GM12873 (cell line): ENCODE results near the gene MOCS1.

Experiments used
- CTCF ChIP-seq: IDR thresholded peaks from 2 replicates; pipeline ENCODE4 v1.5.1; 2012; ENCODE audit warnings: low read depth, mild to moderate bottlenecking, moderate library complexity, low read length, control low read depth; ENCODE audit not compliant: insufficient read depth; ENCODE audit errors: missing control alignments

Gene MOCS1

GRCh38 chr6:39884696-39885095, 49.6 kb downstream of the MOCS1 start:
- no peak for TF ChIP-seq CTCF

- TF ChIP-seq CTCF = no peak
These were observed 51.7 kb downstream of the MOCS1 start for GRCh38 chr6:39882531-39882899.

GRCh38 chr6:39881851-39882530, 52.3 kb downstream of the MOCS1 start:
- no peak for TF ChIP-seq CTCF

GRCh38 chr6:39880594-39880993, 53.7 kb downstream of the MOCS1 start:
- no peak for TF ChIP-seq CTCF

- TF ChIP-seq CTCF = no peak
These were observed 54.7 kb downstream of the MOCS1 start for GRCh38 chr6:39879535-39879934.

- no peak for TF ChIP-seq CTCF
These were observed 57.4 kb downstream of the MOCS1 start for GRCh38 chr6:39876826-39877225.

- no peak for TF ChIP-seq CTCF
These were observed 58.2 kb downstream of the MOCS1 start for GRCh38 chr6:39876111-39876510.

GRCh38 chr6:39873439-39873838, 60.8 kb downstream of the MOCS1 start:
- no peak for TF ChIP-seq CTCF
